ENCODE data around the gene SLC2A5.
"Not testable (repeated sequence)": the region's sequence is repeated elsewhere in the genome, so short reads cannot be mapped to it uniquely, and the experiment has no call there.

The SLC2A5 gene

GRCh38 chr1:9004700-9005394, 64.6 kb downstream of the SLC2A5 start:
- peak; percentile 62 for DNase-seq (ENCODE audit: low read depth, low spot score)

- DNase-seq (ENCODE audit: low read depth, low spot score): no peak
Measured at GRCh38 chr1:9004031-9004699, 65.3 kb downstream of the SLC2A5 start.

- DNase-seq (ENCODE audit: low read depth, low spot score): not testable (repeated sequence)
Measured at GRCh38 chr1:9002215-9002560, 67.2 kb downstream of the SLC2A5 start.

DNA sequence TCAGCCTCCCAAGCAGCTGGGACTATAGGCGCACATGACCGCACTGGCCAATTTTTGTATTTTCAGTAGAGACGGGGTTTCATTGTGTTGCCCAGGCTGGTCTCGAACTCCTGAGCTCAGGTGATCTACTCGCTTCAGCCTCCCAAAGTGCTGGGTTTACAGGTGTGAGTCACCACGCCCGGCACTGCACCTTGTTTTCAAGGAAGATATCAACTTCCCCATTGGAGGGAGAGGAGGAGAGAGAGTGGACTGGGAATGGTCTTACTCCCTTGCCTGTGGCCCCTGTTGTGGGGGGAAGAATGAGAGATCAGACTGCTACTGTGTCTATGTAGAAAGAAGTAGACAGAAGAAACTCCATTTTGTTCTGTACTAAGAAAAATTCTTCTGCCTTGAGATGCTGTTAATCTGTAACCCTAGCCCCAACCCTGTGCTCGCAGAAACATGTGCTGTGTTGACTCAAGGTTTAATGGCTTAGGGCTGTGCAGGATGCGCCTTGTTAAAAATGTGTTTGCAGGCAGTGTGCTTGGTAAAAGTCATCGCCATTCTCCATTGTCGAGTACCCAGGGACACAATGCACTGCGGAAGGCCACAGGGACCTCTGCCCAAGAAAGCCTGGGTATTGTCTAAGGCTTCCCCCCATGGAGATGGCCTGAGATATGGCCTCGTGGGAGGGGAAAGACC, 67.8 kb downstream of the SLC2A5 start:
- not testable (repeated sequence) for DNase-seq (ENCODE audit: low read depth, low spot score)

- DNase-seq (ENCODE audit: low read depth, low spot score): not testable (repeated sequence)
Measured at GRCh38 chr1:8993962-8994675, 75.3 kb downstream of the SLC2A5 start.

GRCh38 chr1:8992936-8993687, 76.3 kb downstream of the SLC2A5 start:
- no peak for DNase-seq (ENCODE audit: low read depth, low spot score)

DNA sequence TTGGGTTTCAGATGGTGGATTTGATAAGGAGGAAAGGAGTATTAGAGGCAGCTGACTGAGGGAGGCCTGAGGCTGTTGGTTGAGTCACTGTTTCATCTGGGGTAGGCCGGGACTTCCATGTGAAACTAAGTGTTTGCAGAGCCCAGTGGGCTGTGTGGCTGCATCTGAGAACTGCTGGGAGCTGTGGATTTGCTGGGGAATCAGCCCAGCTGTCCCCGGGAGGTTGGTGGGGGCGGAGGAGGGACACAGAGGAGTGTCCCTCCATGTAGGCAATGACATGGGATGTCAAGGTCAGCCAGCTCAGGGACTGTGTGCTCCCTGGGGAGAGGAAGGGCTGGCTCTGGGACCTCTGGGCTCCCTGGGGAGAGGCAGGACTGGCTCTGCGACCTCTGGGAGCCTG, 79.6 kb downstream of the SLC2A5 start:
- no peak for DNase-seq (ENCODE audit: low read depth, low spot score)

GRCh38 chr1:8989061-8989460, 80.4 kb downstream of the SLC2A5 start:
- no peak for DNase-seq (ENCODE audit: low read depth, low spot score)

GRCh38 chr1:8988618-8988967, 80.8 kb downstream of the SLC2A5 start:
- no peak for DNase-seq (ENCODE audit: low read depth, low spot score)

DNA sequence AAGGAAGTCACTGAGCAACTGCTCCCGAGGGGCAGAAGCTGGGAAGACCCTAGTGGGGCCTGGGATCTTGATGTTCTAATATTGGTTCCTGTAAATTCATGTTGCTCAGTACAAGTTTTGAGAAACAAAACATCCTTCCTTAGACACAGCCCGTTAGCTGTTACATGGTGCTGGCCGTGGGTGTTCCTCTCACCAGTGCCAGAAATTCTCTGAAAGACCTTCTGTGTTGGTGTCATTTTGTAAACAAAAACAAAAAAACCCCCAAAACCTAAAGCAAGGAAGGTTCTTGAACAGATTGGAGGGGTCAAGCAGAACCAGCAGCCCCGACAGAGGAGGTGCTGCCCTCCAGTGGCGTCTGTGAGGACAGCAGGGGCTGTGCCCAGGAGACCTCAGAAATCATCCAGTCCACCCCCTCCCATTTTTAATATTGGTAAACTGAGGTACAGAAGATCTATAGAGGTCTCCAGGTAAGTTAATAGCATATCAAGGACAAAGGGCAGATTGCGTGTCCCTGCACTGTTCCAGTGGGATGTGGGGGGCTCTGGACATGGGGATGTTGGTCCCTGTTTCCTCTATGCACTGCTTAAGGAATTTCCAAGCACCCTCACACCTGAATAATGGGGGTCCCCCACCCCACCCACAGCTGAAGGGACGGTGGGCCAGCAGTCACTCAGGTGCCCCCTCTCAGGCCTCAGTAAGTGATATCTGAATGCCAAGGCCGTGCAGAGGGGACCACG, 81.4 kb downstream of the SLC2A5 start:
- DNase-seq (ENCODE audit: low read depth, low spot score): peak; percentile 35

- no peak for DNase-seq (ENCODE audit: low read depth, low spot score)
Measured at GRCh38 chr1:8986814-8987190, 82.6 kb downstream of the SLC2A5 start.

GRCh38 chr1:8985915-8986813, 83.3 kb downstream of the SLC2A5 start:
- DNase-seq (ENCODE audit: low read depth, low spot score): no peak

Data from activated CD4-positive, CD25-positive, alpha-beta regulatory T cell treated with anti-CD3 and anti-CD28 coated beads, Interleukin-2, amount 50 U/mL, for 16 hours (primary cell).